PFSK-1 (cell line): ENCODE data around the gene RPE.

Experiments used
- FOXP2 ChIP-seq: optimal IDR thresholded peaks from 2 replicates; pipeline ENCODE3; 2011; ENCODE audit warnings: borderline replicate concordance, control low read depth, inconsistent platforms; ENCODE audit not compliant: insufficient read depth; ENCODE audit errors: extremely low read length, extremely low read depth
- POLR2AphosphoS5 ChIP-seq: IDR thresholded peaks from 2 replicates; pipeline ENCODE4 v1.6.1; 2012; ENCODE audit warnings: low read depth, mild to moderate bottlenecking, control low read depth, low read length, moderate library complexity
- SIN3A ChIP-seq: IDR thresholded peaks from 2 replicates; pipeline ENCODE4 v1.6.1; 2012; ENCODE audit warnings: mild to moderate bottlenecking, low read length, moderate library complexity, borderline replicate concordance; ENCODE audit not compliant: insufficient read depth
- TAF1 ChIP-seq: IDR thresholded peaks from 2 replicates; pipeline ENCODE4 v1.6.1; 2012; ENCODE audit warnings: low read length, control low read depth, borderline replicate concordance; ENCODE audit not compliant: insufficient read depth

DNA sequence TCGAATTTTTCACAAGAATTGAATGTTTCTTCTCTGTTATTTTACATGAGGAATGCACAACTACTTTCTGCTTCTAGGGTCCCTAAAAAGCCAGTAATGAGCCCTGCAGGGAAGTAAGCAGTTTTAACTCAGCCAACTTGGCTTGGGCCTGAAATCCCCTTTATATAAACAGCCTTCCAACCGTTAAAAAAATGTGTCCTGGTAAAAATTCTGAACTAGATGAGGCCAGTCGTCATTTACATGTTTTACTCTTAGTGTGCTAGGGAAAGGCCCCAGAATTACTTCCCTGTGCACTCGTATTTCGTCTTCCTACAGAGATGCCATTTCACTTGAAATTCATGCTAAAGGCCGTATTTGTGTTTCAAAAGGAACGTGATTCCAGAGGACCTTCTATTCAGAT is 42.4 kb upstream of the RPE start:
- TF ChIP-seq FOXP2 (no peak), SIN3A (no peak), POLR2AphosphoS5 (no peak), TAF1 (no peak)
